GM12892 (cell line): ENCODE data around the gene DRC1.

Experiments
- POLR2A ChIP-seq: IDR thresholded peaks from 2 replicates; pipeline ENCODE4 v1.6.1; 2011; ENCODE audit warnings: low read depth, low read length, control low read depth
- POLR2AphosphoS5 ChIP-seq: IDR thresholded peaks from 2 replicates; pipeline ENCODE4 v1.6.1; 2011; ENCODE audit warnings: low read depth, low read length, control low read depth
- TAF1 ChIP-seq: IDR thresholded peaks from 2 replicates; pipeline ENCODE4 v1.6.1; 2011; ENCODE audit warnings: low read depth, mild to moderate bottlenecking, control low read depth, low read length, borderline replicate concordance

GRCh38 chr2:26450031-26450635 lies 48.4 kb downstream of the DRC1 start:
- TF ChIP-seq POLR2A = no peak
- no peak for TF ChIP-seq TAF1
- no peak for TF ChIP-seq POLR2AphosphoS5
